HUDEP-2 (cell line): Measurements from ENCODE around the gene GIGYF2.
A peak's percentile ranks its signal among the peaks of the same experiment; 100 is the strongest.

ENCODE experiments used
- DNase-seq, 76 experiments: peaks; one replicate each; lab custom pipeline; 2025; ENCODE audit not compliant: unreplicated experiment in 76 of 76; lab: John Stamatoyannopoulos, UW

Gene GIGYF2

GRCh38 chr2:232876161-232876977 is 179.2 kb downstream of the GIGYF2 start:
- DNase-seq, result peak in 1 of 76 experiments; percentile 11

- no peak for DNase-seq
Measured at GRCh38 chr2:232876978-232877441, 179.9 kb downstream of the GIGYF2 start.

GRCh38 chr2:232877940-232878511 is 180.9 kb downstream of the GIGYF2 start:
- no peak for DNase-seq

- DNase-seq, result no peak
Measured at GRCh38 chr2:232878855-232879617, 181.9 kb downstream of the GIGYF2 start.

GRCh38 chr2:232879618-232880494 is 182.7 kb downstream of the GIGYF2 start:
- DNase-seq, result no peak

GRCh38 chr2:232880764-232881351 is 183.7 kb downstream of the GIGYF2 start:
- DNase-seq, result no peak

- DNase-seq, result no peak
Measured at GRCh38 chr2:232882085-232882484, 185.0 kb downstream of the GIGYF2 start.

- DNase-seq, result no peak
Measured at GRCh38 chr2:232882505-232883115, 185.5 kb downstream of the GIGYF2 start.

GRCh38 chr2:232883116-232883721 is 186.1 kb downstream of the GIGYF2 start:
- no peak for DNase-seq

- no peak for DNase-seq
Measured at GRCh38 chr2:232884001-232884421, 186.9 kb downstream of the GIGYF2 start.

- DNase-seq, result no peak
Measured at GRCh38 chr2:232884549-232885263, 187.6 kb downstream of the GIGYF2 start.

- no peak for DNase-seq
Measured at GRCh38 chr2:232885264-232885961, 188.3 kb downstream of the GIGYF2 start.

GRCh38 chr2:232886176-232886575 is 189.0 kb downstream of the GIGYF2 start:
- no peak for DNase-seq

- no peak for DNase-seq
Measured at GRCh38 chr2:232886632-232887031, 189.5 kb downstream of the GIGYF2 start.

- DNase-seq, result no peak
Measured at GRCh38 chr2:232887171-232887850, 190.2 kb downstream of the GIGYF2 start.

GRCh38 chr2:232888099-232888836 is 191.1 kb downstream of the GIGYF2 start:
- DNase-seq, result no peak
